ENCODE measurements around the gene SYNC.
A peak's percentile ranks its signal among the peaks of the same experiment; 100 is the strongest.

The SYNC gene

DNA sequence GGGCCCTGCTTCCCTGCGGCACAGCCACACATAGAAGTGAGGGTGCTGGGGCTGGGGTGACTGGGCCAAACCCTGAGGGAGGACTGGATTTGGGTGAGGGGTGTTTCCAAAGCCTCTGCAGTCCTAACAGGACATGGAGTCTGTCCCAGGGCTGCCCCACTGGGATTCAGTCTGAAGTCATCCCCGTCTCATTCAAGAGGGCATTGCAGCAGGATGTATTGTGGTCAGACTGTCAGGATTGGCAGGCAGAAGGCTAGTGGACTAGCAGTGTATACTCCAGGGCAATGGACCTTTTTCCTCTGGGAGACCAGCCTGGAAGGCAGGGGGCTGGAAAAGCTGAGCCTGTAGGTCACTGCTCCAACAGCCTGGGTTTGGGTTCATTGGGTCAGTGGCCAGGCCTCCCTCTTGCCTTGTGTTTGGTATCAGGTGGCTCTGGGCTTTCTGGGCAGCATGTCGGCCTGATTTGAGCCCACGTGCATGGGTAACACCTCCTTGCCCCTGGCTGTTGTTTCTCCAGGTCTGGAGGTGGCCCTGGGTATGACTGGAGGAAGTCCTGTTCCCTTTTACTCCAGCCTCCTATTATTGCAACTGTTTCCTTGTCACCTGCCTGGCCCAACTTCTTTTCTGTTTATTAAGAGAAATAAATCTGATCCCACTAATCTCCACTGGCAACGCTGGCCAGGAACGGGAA, 41.0 kb upstream of the SYNC start:
- TF ChIP-seq, protein P1, sequence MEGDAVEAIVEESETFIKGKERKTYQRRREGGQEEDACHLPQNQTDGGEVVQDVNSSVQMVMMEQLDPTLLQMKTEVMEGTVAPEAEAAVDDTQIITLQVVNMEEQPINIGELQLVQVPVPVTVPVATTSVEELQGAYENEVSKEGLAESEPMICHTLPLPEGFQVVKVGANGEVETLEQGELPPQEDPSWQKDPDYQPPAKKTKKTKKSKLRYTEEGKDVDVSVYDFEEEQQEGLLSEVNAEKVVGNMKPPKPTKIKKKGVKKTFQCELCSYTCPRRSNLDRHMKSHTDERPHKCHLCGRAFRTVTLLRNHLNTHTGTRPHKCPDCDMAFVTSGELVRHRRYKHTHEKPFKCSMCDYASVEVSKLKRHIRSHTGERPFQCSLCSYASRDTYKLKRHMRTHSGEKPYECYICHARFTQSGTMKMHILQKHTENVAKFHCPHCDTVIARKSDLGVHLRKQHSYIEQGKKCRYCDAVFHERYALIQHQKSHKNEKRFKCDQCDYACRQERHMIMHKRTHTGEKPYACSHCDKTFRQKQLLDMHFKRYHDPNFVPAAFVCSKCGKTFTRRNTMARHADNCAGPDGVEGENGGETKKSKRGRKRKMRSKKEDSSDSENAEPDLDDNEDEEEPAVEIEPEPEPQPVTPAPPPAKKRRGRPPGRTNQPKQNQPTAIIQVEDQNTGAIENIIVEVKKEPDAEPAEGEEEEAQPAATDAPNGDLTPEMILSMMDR (conservative IDR thresholded peaks at IDR 0.05): no peak
- H3K27ac ChIP-seq: peak overlapping the region; percentile 71; the same call in 1 of the 2 replicates

DNA sequence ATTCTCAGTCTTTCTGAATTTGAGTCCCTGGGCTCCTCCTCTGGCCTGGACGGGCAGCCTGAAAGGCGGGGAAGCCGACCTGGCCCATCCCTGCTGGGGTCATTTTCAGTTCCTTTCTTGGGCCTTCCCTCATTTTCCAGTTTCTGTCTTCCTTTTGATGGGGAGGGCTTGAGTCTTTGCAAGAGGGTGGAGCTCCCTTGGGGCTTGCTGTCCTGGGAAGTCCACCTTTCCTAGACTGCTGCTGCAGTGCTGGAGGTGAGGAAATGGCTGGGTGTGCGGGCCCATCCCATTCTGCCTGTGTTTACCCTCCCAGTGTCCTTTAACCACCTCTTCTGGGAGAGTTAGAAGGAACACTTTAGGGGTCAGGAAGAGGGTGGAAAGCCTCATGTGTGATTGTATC, 40.4 kb upstream of the SYNC start:
- TF ChIP-seq, protein P1 (conservative IDR thresholded peaks at IDR 0.05): no peak
- H3K27ac ChIP-seq: peak overlapping the region; percentile 71

DNA sequence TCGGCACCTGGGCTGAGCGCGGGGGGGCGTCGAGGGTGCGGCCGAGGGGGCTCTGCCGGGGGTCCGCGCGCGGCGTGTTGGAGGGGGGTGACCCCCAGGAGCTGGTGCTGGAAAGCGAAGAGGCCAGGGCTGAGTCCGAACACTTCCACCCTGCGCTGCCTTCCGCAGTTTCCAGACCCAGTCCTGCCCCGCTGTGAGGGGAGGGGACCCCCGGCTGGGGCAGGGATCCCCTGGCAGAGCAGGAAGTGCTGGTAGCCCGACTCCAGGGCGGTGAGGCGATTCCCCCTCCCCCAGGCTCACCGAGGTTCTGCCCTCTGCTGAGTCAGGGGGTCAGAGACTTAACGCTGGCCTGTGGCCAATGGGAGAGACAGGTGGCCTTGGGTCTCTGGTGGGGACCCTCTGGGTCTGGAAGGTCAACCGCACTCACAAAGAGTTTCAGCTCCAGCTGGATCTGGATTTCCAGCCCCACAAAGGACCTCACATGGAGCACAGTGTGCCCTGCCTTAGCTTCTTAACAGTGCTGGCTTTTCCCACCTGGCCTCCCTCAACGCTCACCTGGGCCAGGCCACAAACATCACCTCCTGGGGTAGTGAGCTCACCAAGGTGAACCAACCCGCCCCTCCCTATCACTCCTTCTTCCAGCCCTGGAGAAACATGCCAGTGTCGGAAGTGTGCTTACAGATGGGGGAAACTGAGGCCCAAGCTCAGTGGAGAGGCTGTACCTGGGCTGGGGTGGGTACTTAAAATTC, 39.8 kb upstream of the SYNC start:
- TF ChIP-seq, protein P1 (conservative IDR thresholded peaks at IDR 0.05): no peak
- H3K27ac ChIP-seq: peak overlapping the region; percentile 71

DNA sequence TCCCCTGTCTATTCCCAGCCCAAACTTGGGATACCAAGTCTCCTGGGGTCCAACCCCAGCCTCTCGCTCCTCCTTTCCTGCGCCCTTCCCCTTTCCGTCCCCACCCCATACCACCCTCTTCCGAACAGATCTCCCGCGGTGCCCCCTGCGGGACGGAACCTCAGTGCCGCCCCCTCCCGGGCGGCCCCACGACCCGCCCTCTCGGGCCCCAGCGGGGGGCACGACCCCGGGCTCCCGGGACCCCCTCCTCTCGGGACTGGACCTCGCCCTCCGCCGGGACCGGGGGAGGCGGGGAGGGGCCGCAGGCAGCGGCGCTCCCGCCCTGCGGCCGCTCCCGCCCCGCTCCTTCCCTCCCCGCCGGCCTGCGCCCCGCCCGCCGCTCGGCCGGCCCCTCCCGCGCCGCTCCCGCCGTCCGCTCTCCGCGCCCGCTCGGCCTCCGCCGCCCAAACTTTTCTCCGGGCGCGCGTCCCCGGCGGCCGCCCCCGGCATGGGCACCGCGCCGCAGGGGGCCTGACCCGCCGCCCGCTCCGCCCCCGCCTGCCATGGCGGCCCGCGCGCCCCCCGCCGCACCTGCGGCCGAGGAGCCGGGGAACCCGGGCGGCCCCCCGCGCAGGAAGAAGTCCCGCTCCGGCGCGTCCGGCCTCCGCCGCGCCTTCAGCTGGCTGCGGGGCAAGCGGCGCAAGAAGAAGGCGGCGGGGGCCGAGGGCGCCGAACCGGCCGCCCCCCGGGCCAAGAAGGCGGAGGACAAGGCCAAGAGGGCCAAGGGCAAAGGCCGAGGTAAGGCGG, 39.0 kb upstream of the SYNC start:
- TF ChIP-seq, protein P1 (conservative IDR thresholded peaks at IDR 0.05): peak; percentile 59
- H3K27ac ChIP-seq: peak overlapping the region; percentile 71

DNA sequence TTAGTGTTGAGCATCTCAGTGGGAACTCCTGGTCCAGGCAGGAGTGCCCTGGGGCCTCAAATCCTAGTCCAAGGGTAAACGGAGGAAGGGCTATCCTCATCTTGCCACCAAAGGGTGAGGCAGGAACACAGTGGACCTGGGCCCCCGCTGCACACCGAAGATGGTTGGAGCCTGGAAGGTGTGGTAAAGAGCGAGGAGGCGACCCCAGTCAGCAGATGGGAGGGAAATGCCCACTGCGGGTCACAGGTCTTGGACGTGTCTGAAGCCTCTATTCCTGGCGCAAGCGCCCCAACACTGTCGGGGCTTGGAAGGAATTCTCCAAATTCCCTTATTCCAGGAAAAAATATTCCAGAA, 38.5 kb upstream of the SYNC start:
- peak overlapping the region; percentile 71; the same call in 1 of the 2 replicates for H3K27ac ChIP-seq

DNA sequence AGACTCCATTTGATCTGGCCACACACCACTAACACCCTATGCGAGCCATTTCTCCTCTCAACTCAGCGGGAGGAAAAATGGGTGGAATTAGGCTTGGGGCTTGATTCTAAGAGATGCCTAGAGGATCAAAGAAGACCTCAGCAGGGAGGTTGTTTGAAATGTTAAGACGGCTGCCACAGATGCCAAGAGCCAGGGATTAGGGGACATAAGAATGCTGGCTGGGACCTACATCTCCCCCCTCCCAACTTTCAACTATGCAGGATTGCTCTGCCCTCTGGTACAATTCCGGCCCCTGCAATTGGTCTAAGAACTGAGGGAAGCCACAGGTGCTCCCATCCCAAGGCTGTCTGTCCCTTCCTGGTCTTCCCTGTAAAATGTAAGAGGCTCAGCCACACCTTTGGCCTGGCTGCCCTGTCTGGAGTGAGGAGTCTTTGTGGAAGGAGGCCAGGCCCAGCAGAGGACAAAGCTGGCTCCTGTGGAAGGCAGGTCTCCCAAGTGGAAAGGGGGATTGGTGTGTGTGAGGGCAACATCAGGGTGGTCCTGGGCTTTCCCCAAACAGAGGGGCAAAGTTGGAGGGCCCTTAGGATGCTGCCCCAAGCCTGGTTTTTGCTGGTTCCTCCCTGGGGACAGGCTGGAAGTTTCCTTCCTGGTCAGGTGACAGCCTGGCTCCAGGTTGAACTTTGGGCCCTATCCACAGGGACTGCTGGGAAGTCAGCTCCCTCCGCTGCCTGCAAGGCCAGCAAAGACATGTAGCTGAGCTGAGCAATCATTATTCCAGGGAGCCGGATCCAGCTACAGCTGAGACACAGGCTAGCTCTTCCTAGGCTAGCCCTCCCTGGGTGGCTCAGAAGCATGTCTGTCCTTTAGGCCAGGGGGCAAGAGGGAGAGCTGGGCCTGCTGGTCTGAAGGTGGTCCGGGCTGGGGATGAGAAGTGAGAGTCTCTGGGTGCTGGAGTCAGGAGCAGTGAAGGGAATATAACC, 34.5 kb upstream of the SYNC start:
- peak overlapping the region; percentile 40; the same call in 1 of the 2 replicates for H3K27ac ChIP-seq
- TF ChIP-seq, protein P1 (conservative IDR thresholded peaks at IDR 0.05): no peak

More for the DNA sequence above, 38.5 kb upstream of the SYNC start:
- TF ChIP-seq, protein P1 (conservative IDR thresholded peaks at IDR 0.05): no peak

Data from VCaP (cell line).